Measurements from ENCODE around the gene SLC16A9. TPM values are rescaled to one million over a fixed set of nuclear protein-coding genes. Genes with fewer than 3 reads are reported as not detected.

SLC16A9 gene
- total RNA-seq, 1 experiment from 2014 or later = 5.9 TPM

- no peaks in the 10 kb centered on the region for H3K4me1 ChIP-seq (ENCODE audit: control insufficient read depth in 1 of 2, insufficient read depth in 2 of 2, low read length in 2 of 2)
- intact Hi-C loops (cut with micrococcal nuclease) = no loop called here
- no peaks in the 10 kb centered on the region for H3K9me3 ChIP-seq (ENCODE audit: control insufficient read depth in 1 of 2, insufficient read depth in 1 of 2, low read depth in 1 of 2, low read length in 2 of 2)
- ChIA-PET POLR2A (no interaction called here), CTCF (no interaction called here), RAD21 (ENCODE audit: low non-redundant PET in 1 of 2, low total read pairs in 2 of 2, uncharacterized antibody in 2 of 2, unreplicated experiment in 2 of 2) (no interaction called here)
- TF ChIP-seq CBX3 (IDR thresholded peaks at IDR 0.05; ENCODE audit: low read depth) (no peak), REST (IDR thresholded peaks at IDR 0.05; ENCODE audit: low read depth) (no peak), ZNF274 (IDR thresholded peaks at IDR 0.05; ENCODE audit: low read depth, low read length) (no peak), SIN3A (IDR thresholded peaks at IDR 0.05; ENCODE audit: low read depth) (no peak), ELF1 (IDR thresholded peaks at IDR 0.05; ENCODE audit: borderline replicate concordance, low read depth) (no peak), EZH2phosphoT487 (IDR thresholded peaks at IDR 0.05; ENCODE audit: borderline replicate concordance) (no peak), SP1 (IDR thresholded peaks at IDR 0.05; ENCODE audit: low read depth) (no peak), ZFX (IDR thresholded peaks at IDR 0.05) (no peak), MAX (IDR thresholded peaks at IDR 0.05) (no peak), YY1 (IDR thresholded peaks at IDR 0.05; ENCODE audit: extremely low read depth, insufficient replicate concordance, low read depth, low read length) (no peak), RAD21 (IDR thresholded peaks at IDR 0.05; ENCODE audit: low read depth) (no peak), POLR2AphosphoS5 (IDR thresholded peaks at IDR 0.05; ENCODE audit: low read depth, low read length) (no peak)
- 0 out of 2 replicates have a peak, but pooled peaks cover 9% of the 10 kb centered on the region for H3K27me3 ChIP-seq (ENCODE audit: insufficient read depth, low read length)
- no peak overlapping the region for H3K4me2 ChIP-seq (ENCODE audit: low read length)
- no peaks in the 10 kb centered on the region for H4K20me1 ChIP-seq (ENCODE audit: insufficient read depth)
- H3K9me2 ChIP-seq (ENCODE audit: insufficient read depth) = no peaks in the 10 kb centered on the region
- H3K4me3 ChIP-seq (replicated peaks in 1 of 2; ENCODE audit: low read depth in 1 of 2, low read length in 2 of 2) = no peak overlapping the region
- no peak overlapping the region for H3K27ac ChIP-seq (ENCODE audit: low read depth, low read length)
- no peak overlapping the region for H3K9ac ChIP-seq (ENCODE audit: low read length)
- H3K36me3 ChIP-seq (ENCODE audit: control insufficient read depth in 1 of 2, insufficient read depth in 2 of 2, low read length in 2 of 2) = no peaks in the 10 kb centered on the region
- BruUV-seq (replicated peaks) = no TSS peak
- DNase-seq (ENCODE audit: low read depth, low spot score) = no peak
- H3K79me2 ChIP-seq (ENCODE audit: insufficient read depth, low read length) = no peaks in the 10 kb centered on the region
- no peak overlapping the region for H2AFZ ChIP-seq (ENCODE audit: low read depth, low read length, poor library complexity, severe bottlenecking)
- no peak for ATAC-seq
These were observed 42.8 kb upstream of the SLC16A9 start for GRCh38 chr10:59752278-59752940.
